H1 (cell line): Measurements from ENCODE around the gene LAMC1. TPM values are rescaled to one million over a fixed set of nuclear protein-coding genes. Genes with fewer than 3 reads are reported as not detected.

Experiments used
- CTCF ChIA-PET: fragments of 300-600 bp; sonication (Branson Sonifier 250); formaldehyde crosslinking; loops from one replicate; lab custom pipeline; 2021; ENCODE audit not compliant: partially characterized antibody; lab: Charles Lee
- POLR2A ChIA-PET: fragments of 300-600 bp; sonication (Branson Sonifier 250); formaldehyde crosslinking; loops from one replicate; lab custom pipeline; 2021; ENCODE audit warnings: inconsistent platforms; ENCODE audit not compliant: partially characterized antibody; lab: Charles Lee
- DNase-seq, 2 experiments: peaks; one replicate each; pipeline versions ENCODE4 v3.0.0 to v3.0.0-alpha.2; 2010 to 2022; ENCODE audit warnings: low spot score in 2 of 2, low read depth in 1 of 2, mixed read lengths in 1 of 2
- FAIRE-seq: peaks from 2 replicates; lab custom pipeline; 2011; peaks lifted over from hg19 to GRCh38; lab: Jason Lieb, UNC
- H2AFZ ChIP-seq: 2 replicates; pipeline ENCODE4 v1.8.1; 2012; ENCODE audit warnings: low read length, inconsistent platforms
- H2AK5ac ChIP-seq: 2 replicates; pipeline ENCODE4 v1.6.1; 2013; ENCODE audit warnings: low read depth, low read length
- H2BK120ac ChIP-seq: replicated peaks from 2 replicates; pipeline ENCODE3; 2013; ENCODE audit warnings: low read depth, low read length, inconsistent platforms
- H2BK12ac ChIP-seq: 2 replicates; pipeline ENCODE4 v1.6.1; 2013; ENCODE audit warnings: low read depth, low read length
- H2BK15ac ChIP-seq: 2 replicates; pipeline ENCODE4 v1.6.1; 2013; ENCODE audit warnings: low read length
- H2BK20ac ChIP-seq: 2 replicates; pipeline ENCODE4 v1.6.1; 2013; ENCODE audit warnings: low read length
- H2BK5ac ChIP-seq: 2 replicates; pipeline ENCODE4 v1.6.1; 2013; ENCODE audit warnings: low read depth, low read length
- H3K14ac ChIP-seq: 2 replicates; pipeline ENCODE4 v1.6.1; 2013; ENCODE audit warnings: inconsistent platforms; ENCODE audit not compliant: insufficient read length
- H3K18ac ChIP-seq: 2 replicates; pipeline ENCODE4 v1.6.1; 2013; ENCODE audit warnings: low read length; ENCODE audit errors: extremely low read depth
- H3K23ac ChIP-seq: 2 replicates; pipeline ENCODE4 v1.6.1; 2013; ENCODE audit warnings: inconsistent platforms; ENCODE audit not compliant: insufficient read length
- H3K23me2 ChIP-seq: 2 replicates; pipeline ENCODE4 v1.6.1; 2013; ENCODE audit warnings: low read depth, low read length
- H3K27ac ChIP-seq: 2 replicates; pipeline ENCODE4 v1.6.1; 2011; ENCODE audit warnings: low read depth, low read length, inconsistent platforms
- H3K27me3 ChIP-seq, 4 experiments: replicated peaks in 1 of 4; 1 replicate in 1 of 4; 2 replicates in 3 of 4; pipeline versions ENCODE4 v1.6.1 to v1.8.1; 2011 to 2013; ENCODE audit warnings: low read length in 3 of 4, mild to moderate bottlenecking in 3 of 4, inconsistent platforms in 2 of 4, mixed read lengths in 2 of 4, moderate library complexity in 1 of 4; ENCODE audit not compliant: control insufficient read depth in 3 of 4, insufficient read depth in 3 of 4; ENCODE audit errors: extremely low read depth in 1 of 4
- H3K36me3 ChIP-seq, 4 experiments: 2 replicates each; pipeline versions ENCODE4 v1.6.1 to v1.8.1; 2011 to 2013; ENCODE audit warnings: mild to moderate bottlenecking in 4 of 4, low read length in 3 of 4, moderate library complexity in 2 of 4, control low read depth in 1 of 4, inconsistent platforms in 1 of 4; ENCODE audit not compliant: insufficient read depth in 4 of 4, control insufficient read depth in 2 of 4
- H3K4ac ChIP-seq: replicated peaks from 2 replicates; pipeline ENCODE3; 2013; ENCODE audit warnings: low read length, low read depth, mixed read lengths, inconsistent platforms; ENCODE audit not compliant: insufficient read length
- H3K4me1 ChIP-seq, 4 experiments: replicated peaks in 1 of 4; 1 replicate in 1 of 4; 2 replicates in 3 of 4; pipeline versions ENCODE4 v1.6.1 to v1.8.1; 2011 to 2013; ENCODE audit warnings: low read length in 3 of 4, inconsistent platforms in 2 of 4, mixed read lengths in 1 of 4; ENCODE audit not compliant: insufficient read depth in 4 of 4, control insufficient read depth in 3 of 4
- H3K4me2 ChIP-seq, 2 experiments: 2 replicates each; pipeline versions ENCODE4 v1.6.1 to v1.8.1; 2011 to 2013; ENCODE audit warnings: low read depth in 2 of 2, low read length in 2 of 2, control low read depth in 1 of 2, inconsistent platforms in 1 of 2, mild to moderate bottlenecking in 1 of 2; ENCODE audit not compliant: insufficient read depth in 1 of 2
- H3K4me3 ChIP-seq, 4 experiments: fragments of 200-600, 300-600 bp in 1 of 4; sonication (generic), shearing (Covaris generic), sonication (Bioruptor Twin) in 1 of 4; 2 replicates each; pipeline versions ENCODE4 v1.5.1 to v1.8.1; 2011 to 2016; ENCODE audit warnings: low read length in 4 of 4, low read depth in 3 of 4, control low read depth in 2 of 4, inconsistent platforms in 2 of 4, mild to moderate bottlenecking in 2 of 4, mixed read lengths in 1 of 4, moderate library complexity in 1 of 4; ENCODE audit not compliant: insufficient read depth in 2 of 4; ENCODE audit errors: extremely low read depth in 1 of 4
- H3K56ac ChIP-seq: replicated peaks from 2 replicates; pipeline ENCODE3; 2013; ENCODE audit warnings: low read depth, mild to moderate bottlenecking, mixed read lengths, low read length, inconsistent platforms; ENCODE audit not compliant: insufficient read length
- H3K79me1 ChIP-seq: 2 replicates; pipeline ENCODE4 v1.6.1; 2013; ENCODE audit warnings: low read depth, low read length, control low read depth
- H3K79me2 ChIP-seq, 2 experiments: 2 replicates each; pipeline versions ENCODE4 v1.6.1 to v1.8.1; 2012 to 2013; ENCODE audit warnings: low read length in 2 of 2, mild to moderate bottlenecking in 2 of 2, inconsistent platforms in 1 of 2; ENCODE audit not compliant: insufficient read depth in 2 of 2, control insufficient read depth in 1 of 2
- H3K9ac ChIP-seq, 4 experiments: replicated peaks in 1 of 4; 1 replicate in 1 of 4; 2 replicates in 3 of 4; pipeline versions ENCODE4 v1.6.1 to v1.8.1; 2011 to 2013; ENCODE audit warnings: low read depth in 3 of 4, low read length in 3 of 4, control low read depth in 2 of 4, mild to moderate bottlenecking in 2 of 4, moderate library complexity in 2 of 4, inconsistent platforms in 1 of 4; ENCODE audit errors: extremely low read depth in 1 of 4
- H3K9me3 ChIP-seq, 2 experiments: 2 replicates each; pipeline versions ENCODE4 v1.6.1 to v1.8.1; 2012 to 2013; ENCODE audit warnings: mild to moderate bottlenecking in 2 of 2, moderate library complexity in 2 of 2, control low read depth in 1 of 2, inconsistent platforms in 1 of 2, low read depth in 1 of 2, low read length in 1 of 2, mixed read lengths in 1 of 2; ENCODE audit not compliant: insufficient read depth in 2 of 2
- H4K20me1 ChIP-seq, 2 experiments: replicated peaks in 1 of 2; 2 replicates each; pipeline versions ENCODE3 to v1.8.1; 2011 to 2013; ENCODE audit warnings: inconsistent platforms in 2 of 2, low read length in 2 of 2, mild to moderate bottlenecking in 1 of 2; ENCODE audit not compliant: insufficient read depth in 2 of 2, control insufficient read depth in 1 of 2
- H4K5ac ChIP-seq: 2 replicates; pipeline ENCODE4 v1.6.1; 2013; ENCODE audit warnings: low read length, low read depth, mixed read lengths, inconsistent platforms; ENCODE audit not compliant: insufficient read length
- H4K8ac ChIP-seq: 2 replicates; pipeline ENCODE4 v1.8.0; 2013; ENCODE audit warnings: mild to moderate bottlenecking, moderate library complexity, low read length, inconsistent platforms; ENCODE audit not compliant: insufficient read depth; ENCODE audit errors: extremely low read depth
- H4K91ac ChIP-seq: replicated peaks from 2 replicates; pipeline ENCODE3; 2013; ENCODE audit warnings: low read length, mixed read lengths, inconsistent platforms; ENCODE audit not compliant: insufficient read length
- ATF2 ChIP-seq: IDR thresholded peaks from 2 replicates; pipeline ENCODE4 v1.6.1; 2012; ENCODE audit warnings: low read length, inconsistent platforms
- ATF3 ChIP-seq: IDR thresholded peaks from 2 replicates; pipeline ENCODE4 v1.6.1; 2011; ENCODE audit warnings: low read depth, mild to moderate bottlenecking, low read length; ENCODE audit not compliant: insufficient read depth
- CEBPB ChIP-seq: IDR thresholded peaks from 2 replicates; pipeline ENCODE4 v1.6.1; 2012; ENCODE audit warnings: low read depth, low read length
- CREB1 ChIP-seq: IDR thresholded peaks from 2 replicates; pipeline ENCODE4 v1.6.1; 2012; ENCODE audit warnings: inconsistent platforms
- GABPA ChIP-seq: IDR thresholded peaks from 2 replicates; pipeline ENCODE4 v1.6.1; 2011; ENCODE audit warnings: mild to moderate bottlenecking, low read length, moderate library complexity, borderline replicate concordance; ENCODE audit not compliant: insufficient read depth
- KDM1A ChIP-seq: fragments of 200-600, 300-600 bp; sonication (generic); IDR thresholded peaks from 2 replicates; pipeline ENCODE4 v1.7.1; 2016; ENCODE audit warnings: mild to moderate bottlenecking, low read length, borderline replicate concordance
- RNF2 ChIP-seq: fragments of 200-900, 300-1000 bp; sonication (generic); IDR thresholded peaks from 2 replicates; pipeline ENCODE4 v1.7.1; 2016; ENCODE audit warnings: borderline replicate concordance, low read depth, mild to moderate bottlenecking, antibody characterized with exemption, low read length; ENCODE audit not compliant: poor library complexity, severe bottlenecking; ENCODE audit errors: missing control alignments
- SP2 ChIP-seq: IDR thresholded peaks from 2 replicates; pipeline ENCODE4 v1.6.1; 2012; ENCODE audit warnings: mild to moderate bottlenecking, low read length, inconsistent platforms
- TBP ChIP-seq: IDR thresholded peaks from 2 replicates; pipeline ENCODE4 v1.6.1; 2011; ENCODE audit warnings: low read depth, low read length, improper control_type of control experiment
- WGBS, 2 experiments: shearing (Covaris generic) in 1 of 2; methylation state at CpG; one replicate each; pipeline versions ENCODE4 v1.1.6 to v1.1.7; 2013 to 2015; ENCODE audit warnings: low lambda C conversion rate in 2 of 2, mixed read lengths in 2 of 2, inconsistent platforms in 1 of 2, low coverage in 1 of 2, missing lambda C conversion rate in 1 of 2; ENCODE audit not compliant: insufficient replicate concordance in 2 of 2, insufficient coverage in 1 of 2, insufficient read length in 1 of 2; ENCODE audit errors: extremely low coverage in 1 of 2, missing lambda C conversion rate in 1 of 2; 5-methylcytosine and 5-hydroxymethylcytosine counted together
- polyA plus RNA-seq, 7 experiments: library from polyadenylated mRNA; depleted of rRNA in 3 of 7; stranded (reverse) in 5 of 7; unstranded in 2 of 7; fragments of >200 nt in 5 of 7; fragments of 200-250 nt in 2 of 7; gene quantifications; 1 replicate in 5 of 7; 2 replicates in 1 of 7; 4 replicates in 1 of 7; pipeline versions ENCODE4 v1.2.1 to v1.2.3, GENCODE V29; 2011 to 2013; ENCODE audit warnings: missing spikeins in 2 of 7, mixed read lengths in 2 of 7
- total RNA-seq: library from RNA; stranded (reverse); fragmentation: NEBNext Ultra II Directional; extraction: Animal tissue kit (Norgen Biotek cat#: 25700); gene quantifications from 2 replicates; pipeline ENCODE4 v1.2.1, GENCODE V29; 2021

LAMC1 gene
- total and polyA plus RNA-seq, 2 of the 8 experiments (the other 6 are each of a cell fraction or from before 2014, with no cell fraction given): 47.6 to 90.3 TPM

- Histone ChIP-seq H4K8ac (no peak overlapping the region), H3K27ac (no peak overlapping the region), H2AFZ (no peak overlapping the region), H3K56ac (no peak overlapping the region), H2BK12ac (no peak overlapping the region), H3K9me3 (no peaks in the 10 kb centered on the region), H2BK5ac (no peak overlapping the region), H3K79me1 (peaks cover 6% of the 10 kb centered on the region; the same call in 1 of the 2 replicates), H4K5ac (no peak overlapping the region), H3K14ac (no peak overlapping the region), H3K9ac (no peak overlapping the region), H4K20me1 (peaks cover 10 to 12% of the 10 kb centered on the region in 2 experiments), H2BK15ac (no peak overlapping the region), H3K4me2 (no peak overlapping the region), H2AK5ac (no peak overlapping the region), H3K4me1 (peaks cover 0 to 11% (median 5%) of the 10 kb centered on the region in 4 experiments; a peak in 4 of 7 replicates), H3K4me3 (no peak overlapping the region), H3K18ac (no peak overlapping the region), H4K91ac (no peak overlapping the region), H3K36me3 (no peaks in the 10 kb centered on the region), H3K23ac (no peak overlapping the region), H3K23me2 (no peaks in the 10 kb centered on the region), H3K27me3 (no peaks in the 10 kb centered on the region), H3K4ac (no peak overlapping the region), H2BK20ac (no peak overlapping the region), H2BK120ac (no peak overlapping the region), H3K79me2 (peaks cover 0 to 53% of the 10 kb centered on the region in 2 experiments; a peak in 2 of 4 replicates)
- DNase-seq: no peak
- TF ChIP-seq GABPA (no peak), TBP (no peak), SP2 (no peak), KDM1A (no peak), ATF2 (no peak), CEBPB (no peak), RNF2 (no peak), ATF3 (no peak), CREB1 (no peak)
- POLR2A ChIA-PET: interaction anchor here (0.7 kb wide), 1 partner anchor 293 kb away, joined by 3 read pairs; no protein-coding TSS in a partner anchor
- FAIRE-seq: no peak
- CTCF ChIA-PET: interaction anchor here (1.2 kb wide), 1 partner anchor 76 kb away, joined by 5 read pairs; no protein-coding TSS in a partner anchor
- WGBS, 2 experiments: 91% methylated on average over 4 of the region's 4 CpGs; no CpG with 5 or more reads in 1 of the 2 experiments
Observed at GRCh38 chr1:183038913-183039312, 15.7 kb downstream of the LAMC1 start.
